Progenitor cell of endocrine pancreas (in vitro differentiated cells): ENCODE measurements around the gene ABLIM2. TPM values are rescaled to one million over a fixed set of nuclear protein-coding genes. Genes with fewer than 3 reads are reported as not detected.
"Not testable (repeated sequence)": the region's sequence is repeated elsewhere in the genome, so short reads cannot be mapped to it uniquely, and the experiment has no call there.

Experiments used
- DNase-seq: peaks from one replicate; pipeline ENCODE4 v3.0.0; 2021; ENCODE audit warnings: low spot score; ENCODE audit not compliant: unreplicated experiment
- H3K27ac Mint-ChIP-seq: 2 replicates; pipeline ENCODE4 v1.8.0; 2021; ENCODE audit warnings: mild to moderate bottlenecking, moderate library complexity, mixed read lengths
- H3K27me3 Mint-ChIP-seq: 2 replicates; pipeline ENCODE4 v1.8.0; 2021; ENCODE audit warnings: mixed read lengths
- H3K36me3 Mint-ChIP-seq: 2 replicates; pipeline ENCODE4 v1.8.0; 2022; ENCODE audit warnings: mixed read lengths; ENCODE audit not compliant: insufficient read depth
- H3K4me1 Mint-ChIP-seq: 2 replicates; pipeline ENCODE4 v1.8.0; 2021; ENCODE audit warnings: low read depth, mixed read lengths
- H3K4me3 Mint-ChIP-seq: 2 replicates; pipeline ENCODE4 v1.8.0; 2021; ENCODE audit warnings: low read depth, mild to moderate bottlenecking, moderate library complexity, mixed read lengths
- H3K9me3 Mint-ChIP-seq: 2 replicates; pipeline ENCODE4 v1.8.0; 2021; ENCODE audit warnings: low read depth, mixed read lengths
- microRNA-seq: library from miRNA; unstranded; fragments of <30 nt; microRNA quantifications from one replicate; pipeline ENCODE4 v1.1.0, GENCODE V29; 2020; ENCODE audit warnings: borderline number of aligned reads; ENCODE audit not compliant: unreplicated experiment
- total RNA-seq: library from RNA; stranded (reverse); gene quantifications from 2 replicates; pipeline ENCODE4 v1.2.1, GENCODE V29; 2021
- TF ChIP-seq, protein P1 (sequence below): fragments of 200-600 bp; sonication (generic); IDR thresholded peaks from one replicate; pipeline ENCODE4 v1.5.0; 2021; ENCODE audit warnings: antibody characterized with exemption, mild to moderate bottlenecking; ENCODE audit not compliant: unreplicated experiment

The ABLIM2 gene
- total RNA-seq, 1 donor from 2014 or later = 5.7 TPM

DNA sequence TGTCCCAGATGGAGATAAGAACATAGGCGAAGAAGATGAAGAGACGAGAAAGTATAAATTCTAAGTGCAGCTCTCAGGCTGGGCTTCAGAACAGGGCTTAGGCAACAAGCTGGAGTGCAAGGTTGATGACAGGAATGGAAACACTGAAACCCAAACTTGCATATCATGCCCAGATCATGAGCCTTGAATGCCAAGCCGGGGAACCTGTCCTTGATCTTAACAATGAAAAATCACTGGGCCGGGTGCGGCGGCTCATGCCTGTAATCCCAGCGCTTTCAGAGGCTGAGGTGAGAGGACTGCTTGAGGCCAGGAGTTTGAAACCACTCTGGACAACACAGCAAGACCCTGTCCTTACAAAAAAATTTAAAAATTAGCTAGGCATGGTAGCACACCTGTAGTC, 236.1 kb downstream of the ABLIM2 start:
- H3K4me1 Mint-ChIP-seq = peaks cover 4% of the 10 kb centered on the region
- no peak overlapping the region for H3K4me3 Mint-ChIP-seq
- no peak overlapping the region for H3K27ac Mint-ChIP-seq
- TF ChIP-seq, protein P1, sequence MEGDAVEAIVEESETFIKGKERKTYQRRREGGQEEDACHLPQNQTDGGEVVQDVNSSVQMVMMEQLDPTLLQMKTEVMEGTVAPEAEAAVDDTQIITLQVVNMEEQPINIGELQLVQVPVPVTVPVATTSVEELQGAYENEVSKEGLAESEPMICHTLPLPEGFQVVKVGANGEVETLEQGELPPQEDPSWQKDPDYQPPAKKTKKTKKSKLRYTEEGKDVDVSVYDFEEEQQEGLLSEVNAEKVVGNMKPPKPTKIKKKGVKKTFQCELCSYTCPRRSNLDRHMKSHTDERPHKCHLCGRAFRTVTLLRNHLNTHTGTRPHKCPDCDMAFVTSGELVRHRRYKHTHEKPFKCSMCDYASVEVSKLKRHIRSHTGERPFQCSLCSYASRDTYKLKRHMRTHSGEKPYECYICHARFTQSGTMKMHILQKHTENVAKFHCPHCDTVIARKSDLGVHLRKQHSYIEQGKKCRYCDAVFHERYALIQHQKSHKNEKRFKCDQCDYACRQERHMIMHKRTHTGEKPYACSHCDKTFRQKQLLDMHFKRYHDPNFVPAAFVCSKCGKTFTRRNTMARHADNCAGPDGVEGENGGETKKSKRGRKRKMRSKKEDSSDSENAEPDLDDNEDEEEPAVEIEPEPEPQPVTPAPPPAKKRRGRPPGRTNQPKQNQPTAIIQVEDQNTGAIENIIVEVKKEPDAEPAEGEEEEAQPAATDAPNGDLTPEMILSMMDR = no peak
- H3K9me3 Mint-ChIP-seq = peaks cover 7% of the 10 kb centered on the region
- peaks cover 12% of the 10 kb centered on the region for H3K36me3 Mint-ChIP-seq
- H3K27me3 Mint-ChIP-seq = no peaks in the 10 kb centered on the region
- no peak for DNase-seq

DNA sequence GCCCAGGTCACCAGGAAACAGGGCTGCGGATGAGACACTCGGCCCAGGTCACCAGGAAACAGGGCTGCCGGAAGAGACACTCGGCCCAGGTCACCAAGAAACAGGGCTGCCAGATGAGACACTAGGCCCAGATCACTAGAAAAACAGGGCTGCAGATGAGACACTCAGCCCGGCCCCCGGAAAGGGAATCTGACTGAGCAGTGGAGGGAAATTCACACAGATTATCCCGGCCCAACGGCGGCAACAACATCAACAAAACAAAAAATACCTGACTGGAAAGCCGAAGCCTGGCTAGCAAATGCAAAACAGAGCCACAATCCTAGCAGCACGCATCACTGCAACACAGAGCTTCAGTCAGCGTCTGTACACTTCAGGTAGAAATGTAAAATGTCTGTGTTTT, 239.6 kb downstream of the ABLIM2 start:
- TF ChIP-seq, protein P1 = no peak
- Mint-ChIP-seq H3K4me3 (no peak overlapping the region), H3K9me3 (no peaks in the 10 kb centered on the region), H3K27ac (no peak overlapping the region), H3K36me3 (peaks cover 3% of the 10 kb centered on the region), H3K4me1 (peaks cover 9% of the 10 kb centered on the region), H3K27me3 (no peaks in the 10 kb centered on the region)
- no peak for DNase-seq

DNA sequence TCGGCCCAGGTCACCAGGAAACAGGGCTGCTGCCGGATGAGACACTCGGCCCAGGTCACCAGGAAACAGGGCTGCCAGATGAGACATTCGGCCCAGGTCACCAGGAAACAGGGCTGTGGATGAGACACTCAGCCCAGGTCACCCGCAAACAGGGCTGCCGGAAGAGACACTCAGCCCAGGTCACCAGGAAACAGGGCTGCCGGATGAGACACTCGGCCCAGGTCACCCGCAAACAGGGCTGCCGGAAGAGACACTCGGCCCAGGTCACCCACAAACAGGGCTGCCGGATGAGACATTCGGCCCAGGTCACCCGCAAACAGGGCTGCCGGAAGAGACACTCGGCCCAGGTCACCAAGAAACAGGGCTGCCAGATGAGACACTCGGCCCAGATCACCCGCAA, 240.4 kb downstream of the ABLIM2 start:
- H3K27me3 Mint-ChIP-seq, H3K9me3 Mint-ChIP-seq, DNase-seq, H3K4me3 Mint-ChIP-seq, H3K36me3 Mint-ChIP-seq, H3K4me1 Mint-ChIP-seq: not testable (repeated sequence)
- H3K27ac Mint-ChIP-seq = peak overlapping the region; percentile 56

DNA sequence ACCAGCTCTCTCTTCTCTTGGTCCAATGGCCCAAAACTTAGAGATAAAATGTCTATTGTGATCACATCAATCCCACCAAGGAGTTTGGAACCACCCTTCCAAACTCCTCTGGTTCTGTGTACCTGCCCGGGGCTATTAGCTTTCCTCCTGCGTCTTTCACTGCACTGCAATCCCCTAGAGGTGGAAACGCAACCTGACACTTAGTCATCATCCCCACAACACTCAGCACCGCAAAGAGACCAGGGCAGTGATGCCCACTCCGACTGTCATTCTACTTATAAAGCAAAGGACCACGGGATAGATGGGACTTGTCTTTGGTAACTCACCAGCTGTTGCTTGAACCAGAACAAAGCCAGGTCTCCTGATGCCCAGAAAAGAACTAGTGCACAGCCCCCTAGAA, 240.9 kb downstream of the ABLIM2 start:
- TF ChIP-seq, protein P1 = peak; percentile 16
- no peak for DNase-seq
- H3K4me3 Mint-ChIP-seq = no peak overlapping the region
- H3K36me3 Mint-ChIP-seq = peaks cover 3% of the 10 kb centered on the region
- H3K4me1 Mint-ChIP-seq = peaks cover 9% of the 10 kb centered on the region
- H3K9me3 Mint-ChIP-seq = no peaks in the 10 kb centered on the region
- peak overlapping the region; percentile 56 for H3K27ac Mint-ChIP-seq
- no peaks in the 10 kb centered on the region for H3K27me3 Mint-ChIP-seq

DNA sequence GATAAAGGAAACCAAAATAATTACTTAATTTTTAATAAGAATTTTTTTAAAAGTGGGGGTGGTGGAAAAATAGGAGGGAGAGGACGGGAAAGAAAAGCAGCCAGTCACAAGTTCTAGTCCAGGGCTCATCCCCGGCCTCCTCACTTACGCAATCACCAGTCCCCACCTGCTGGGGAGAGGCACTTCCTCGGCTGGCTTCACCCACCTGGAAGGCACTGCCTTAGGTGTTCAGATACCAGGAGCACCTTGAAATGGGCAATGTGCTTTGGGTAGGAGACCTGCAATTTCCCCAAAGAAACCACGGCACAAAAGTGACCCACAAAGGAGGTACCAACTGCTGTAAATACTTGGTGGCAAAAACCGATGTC, 242.8 kb downstream of the ABLIM2 start:
- H3K36me3 Mint-ChIP-seq = peaks cover 3% of the 10 kb centered on the region
- TF ChIP-seq, protein P1 = no peak
- peaks cover 18% of the 10 kb centered on the region for H3K4me1 Mint-ChIP-seq
- H3K27ac Mint-ChIP-seq = no peak overlapping the region
- H3K9me3 Mint-ChIP-seq = no peaks in the 10 kb centered on the region
- no peak overlapping the region for H3K4me3 Mint-ChIP-seq
- DNase-seq = no peak
- H3K27me3 Mint-ChIP-seq = no peaks in the 10 kb centered on the region

Small RNA genes lying within 50 kb of the gene (microRNA-seq; reads per million reads assigned to microRNA genes)
- gene MIR95 = 722 reads per million, percentile 76 among the genes with 10 or more reads in this experiment

Other genes with a start within 250 kb of the ABLIM2 start
- 31.9 and 32.9 TPM in 2 replicates for gene AFAP1, start 219.0 kb downstream of the ABLIM2 start, total RNA-seq
- 11.2 and 12.5 TPM in 2 replicates for gene SH3TC1, start 40.5 kb upstream of the ABLIM2 start, total RNA-seq
- gene HTRA3, start 110.9 kb upstream of the ABLIM2 start, total RNA-seq = 0.69 and 0.86 TPM in 2 replicates